Lower lobe of right lung (tissue), 2 donors: ENCODE data around the gene COMMD10. TPM values are rescaled to one million over a fixed set of nuclear protein-coding genes. Genes with fewer than 3 reads are reported as not detected.

ENCODE experiments used
- ATAC-seq, 2 donors: fragments of 200-7000 bp; cut with Tn5 transposase; one replicate each; pipeline ENCODE4 v1.9.1; 2020 to 2022; ENCODE audit warnings: mild to moderate bottlenecking in 2 of 2, moderate library complexity in 2 of 2
- DNase-seq: peaks from one replicate; pipeline ENCODE4 v3.0.0-alpha.2; 2020
- H3K27ac ChIP-seq: fragments of 200-600 bp; one replicate; pipeline ENCODE4 v1.8.0; 2022
- H3K27me3 ChIP-seq: fragments of 200-600 bp; one replicate; pipeline ENCODE4 v1.8.0; 2022; ENCODE audit warnings: low read depth
- H3K36me3 ChIP-seq: fragments of 200-600 bp; one replicate; pipeline ENCODE4 v1.8.0; 2022; ENCODE audit warnings: mild to moderate bottlenecking
- H3K4me1 ChIP-seq: fragments of 200-600 bp; one replicate; pipeline ENCODE4 v1.8.0; 2022
- H3K4me3 ChIP-seq: fragments of 200-600 bp; one replicate; pipeline ENCODE4 v1.8.0; 2022; ENCODE audit warnings: mild to moderate bottlenecking
- H3K9me3 ChIP-seq: fragments of 200-600 bp; one replicate; pipeline ENCODE4 v1.8.0; 2022
- CTCF ChIP-seq: fragments of 200-600 bp; IDR thresholded peaks from one replicate; pipeline ENCODE4 v1.8.0; 2022; ENCODE audit warnings: antibody characterized with exemption, mild to moderate bottlenecking
- intact Hi-C: fragments of 100-400 bp; cut with DNase I; formaldehyde crosslinking; loops from one replicate; pipeline ENCODE4 v1.11.0; 2022
- total RNA-seq: library from RNA; stranded (reverse); fragmentation: NEBNext Ultra II Directional; extraction: Animal tissue kit (Norgen Biotek cat#: 25700); gene quantifications from one replicate; pipeline ENCODE4 v1.2.1, GENCODE V29; 2021
- donor health status: DM: no; HTN: yes; CAD: no; lungs with severe emphysema.

The COMMD10 gene
- total RNA-seq, 1 donor from 2014 or later: 33.8 TPM

- no peaks in the 10 kb centered on the region for H3K4me1 ChIP-seq
- no peak for ATAC-seq
- H3K4me3 ChIP-seq: no peak overlapping the region
- H3K9me3 ChIP-seq: peaks cover 4% of the 10 kb centered on the region
- intact Hi-C loops: no loop called here
- no peaks in the 10 kb centered on the region for H3K36me3 ChIP-seq
- TF ChIP-seq CTCF: no peak
- no peak overlapping the region for H3K27ac ChIP-seq
- no peaks in the 10 kb centered on the region for H3K27me3 ChIP-seq
- DNase-seq: no peak
These were observed 233.4 kb downstream of the COMMD10 start for GRCh38 chr5:116318091-116318854.

- intact Hi-C loops: no loop called here
- H3K27me3 ChIP-seq: no peaks in the 10 kb centered on the region
- H3K36me3 ChIP-seq: no peaks in the 10 kb centered on the region
- no peaks in the 10 kb centered on the region for H3K4me1 ChIP-seq
- H3K4me3 ChIP-seq: no peak overlapping the region
- no peak for DNase-seq
- no peak for TF ChIP-seq CTCF
- H3K9me3 ChIP-seq: peaks cover 4% of the 10 kb centered on the region
- H3K27ac ChIP-seq: no peak overlapping the region
- ATAC-seq: no peak
These were observed 235.7 kb downstream of the COMMD10 start for GRCh38 chr5:116320486-116320885.

GRCh38 chr5:116329503-116329902 is 244.7 kb downstream of the COMMD10 start:
- Histone ChIP-seq H3K4me3 (no peak overlapping the region), H3K4me1 (no peaks in the 10 kb centered on the region), H3K27me3 (no peaks in the 10 kb centered on the region), H3K36me3 (no peaks in the 10 kb centered on the region), H3K27ac (no peak overlapping the region), H3K9me3 (peaks cover 27% of the 10 kb centered on the region)
- no peak for TF ChIP-seq CTCF
- intact Hi-C loops: no loop called here
- no peak for DNase-seq
- ATAC-seq: no peak

- TF ChIP-seq CTCF: no peak
- intact Hi-C loops: no loop called here
These were observed 256.0 kb downstream of the COMMD10 start for GRCh38 chr5:116340799-116341198.

More at GRCh38 chr5:116340799-116341198, 256.0 kb downstream of the COMMD10 start:
- H3K36me3 ChIP-seq: no peaks in the 10 kb centered on the region
- DNase-seq: no peak
- peaks cover 11% of the 10 kb centered on the region for H3K9me3 ChIP-seq
- ATAC-seq: no peak
- no peak overlapping the region for H3K27ac ChIP-seq
- no peak overlapping the region for H3K4me3 ChIP-seq
- no peaks in the 10 kb centered on the region for H3K27me3 ChIP-seq
- no peaks in the 10 kb centered on the region for H3K4me1 ChIP-seq

Other genes starting within 250 kb of the COMMD10 start
- gene ATG12, start 243.5 kb upstream of the COMMD10 start, total RNA-seq: 35.7 TPM
- 69.4 TPM for gene AP3S1, start 243.1 kb upstream of the COMMD10 start, total RNA-seq
- gene LVRN, start 122.5 kb upstream of the COMMD10 start, total RNA-seq: 1.3 TPM
- not detected for gene ARL14EPL, start 52.6 kb upstream of the COMMD10 start, total RNA-seq